Ishikawa (cell line): ENCODE results near the gene NTSR1.

ENCODE experiments used
- CEBPB ChIP-seq: IDR thresholded peaks from 2 replicates; pipeline ENCODE4 v1.6.1; 2012
- CREB1 ChIP-seq: IDR thresholded peaks from 2 replicates; pipeline ENCODE4 v1.6.1; 2012; ENCODE audit warnings: low read depth
- EGR1 ChIP-seq: IDR thresholded peaks from 2 replicates; pipeline ENCODE4 v1.6.1; 2012
- EP300 ChIP-seq: IDR thresholded peaks from 2 replicates; pipeline ENCODE4 v1.6.1; 2012; ENCODE audit warnings: borderline replicate concordance
- FOXM1 ChIP-seq: IDR thresholded peaks from 2 replicates; pipeline ENCODE4 v1.6.1; 2012; ENCODE audit warnings: low read depth, borderline replicate concordance
- MAX ChIP-seq: IDR thresholded peaks from 2 replicates; pipeline ENCODE4 v1.6.1; 2012
- NFIC ChIP-seq: IDR thresholded peaks from 2 replicates; pipeline ENCODE4 v1.6.1; 2012
- RAD21 ChIP-seq: IDR thresholded peaks from 2 replicates; pipeline ENCODE4 v1.6.1; 2012; ENCODE audit warnings: low read depth
- REST ChIP-seq: IDR thresholded peaks from 2 replicates; pipeline ENCODE4 v1.6.1; 2012; ENCODE audit warnings: low read depth, mild to moderate bottlenecking
- TAF1 ChIP-seq: IDR thresholded peaks from 2 replicates; pipeline ENCODE4 v1.6.1; 2012; ENCODE audit warnings: low read depth, mild to moderate bottlenecking
- TCF12 ChIP-seq: IDR thresholded peaks from 2 replicates; pipeline ENCODE4 v1.6.1; 2012; ENCODE audit warnings: low read depth
- TEAD4 ChIP-seq: IDR thresholded peaks from 2 replicates; pipeline ENCODE4 v1.6.1; 2012
- USF1 ChIP-seq: IDR thresholded peaks from 2 replicates; pipeline ENCODE4 v1.6.1; 2012
- YY1 ChIP-seq: IDR thresholded peaks from 2 replicates; pipeline ENCODE4 v1.6.1; 2012; ENCODE audit warnings: low read depth
- ZBTB7A ChIP-seq: IDR thresholded peaks from 2 replicates; pipeline ENCODE4 v1.6.1; 2012; ENCODE audit warnings: low read depth

The NTSR1 gene

GRCh38 chr20:62784497-62784896 lies 75.9 kb downstream of the NTSR1 start:
- no peak for TF ChIP-seq EP300
- TF ChIP-seq TCF12: no peak
- TF ChIP-seq CEBPB: no peak
- TF ChIP-seq MAX: no peak
- no peak for TF ChIP-seq TAF1
- no peak for TF ChIP-seq YY1
- TF ChIP-seq USF1: no peak
- no peak for TF ChIP-seq NFIC
- no peak for TF ChIP-seq ZBTB7A
- no peak for TF ChIP-seq EGR1

GRCh38 chr20:62785393-62785792 lies 76.8 kb downstream of the NTSR1 start:
- TF ChIP-seq YY1 (no peak), EGR1 (no peak), EP300 (no peak), CEBPB (no peak), FOXM1 (no peak), TAF1 (no peak), NFIC (no peak), RAD21 (no peak), REST (no peak), ZBTB7A (no peak), CREB1 (no peak), TEAD4 (no peak), TCF12 (no peak), MAX (no peak), USF1 (no peak)

GRCh38 chr20:62786157-62786556 lies 77.5 kb downstream of the NTSR1 start:
- TF ChIP-seq CEBPB (no peak), REST (no peak), TCF12 (no peak), TAF1 (no peak), CREB1 (no peak), TEAD4 (no peak), RAD21 (no peak), NFIC (no peak)

- TF ChIP-seq NFIC (no peak), EP300 (no peak), CEBPB (no peak), REST (no peak), TAF1 (no peak), FOXM1 (no peak), YY1 (no peak)
These were observed 78.7 kb downstream of the NTSR1 start for GRCh38 chr20:62787321-62787720.

- TF ChIP-seq USF1 (no peak), TEAD4 (no peak), CREB1 (no peak), EGR1 (no peak), NFIC (no peak), EP300 (no peak), TCF12 (no peak), TAF1 (no peak), ZBTB7A (no peak), REST (no peak), MAX (no peak), RAD21 (no peak), CEBPB (no peak), YY1 (no peak), FOXM1 (no peak)
These were observed 79.2 kb downstream of the NTSR1 start for GRCh38 chr20:62787866-62788265.
